HCT116 (cell line): ENCODE data around the gene DNM2. TPM values are rescaled to one million over a fixed set of nuclear protein-coding genes. Genes with fewer than 3 reads are reported as not detected.
A peak's percentile ranks its signal among the peaks of the same experiment; 100 is the strongest.
"Not testable (repeated sequence)": the region's sequence is repeated elsewhere in the genome, so short reads cannot be mapped to it uniquely, and the experiment has no call there.

Experiments used
- ATAC-seq: fragments of 200-7000 bp; cut with Tn5 transposase; 2 replicates; pipeline ENCODE4 v1.9.1; 2020; ENCODE audit warnings: mild to moderate bottlenecking, moderate library complexity
- BruUV-seq: library from RNA; stranded (reverse); fragments of 400-500 nt; replicated peaks from 2 replicates; lab custom pipeline; 2021; lab: Mats Ljungman, UMichigan
- CTCF ChIA-PET: fragments of 300-600 bp; sonication (Branson Sonifier 250); formaldehyde crosslinking; loops from one replicate; lab custom pipeline; 2021; ENCODE audit warnings: antibody characterized with exemption; lab: Charles Lee
- POLR2A ChIA-PET: fragments of 300-600, 350-600 bp; sonication (Branson Sonifier 250); formaldehyde crosslinking; loops from one replicate; lab custom pipeline; 2021; ENCODE audit warnings: antibody characterized with exemption; lab: Charles Lee
- RAD21 ChIA-PET, 2 experiments: fragments of 300-600 bp; sonication (Branson Sonifier 250); formaldehyde crosslinking; loops; one replicate each; lab custom pipeline; 2023; ENCODE audit warnings: low total read pairs in 2 of 2; ENCODE audit not compliant: uncharacterized antibody in 2 of 2, unreplicated experiment in 2 of 2, low non-redundant PET in 1 of 2; lab: Charles Lee
- DNase-seq: peaks from one replicate; pipeline ENCODE4 v3.0.0-alpha.2; 2010; ENCODE audit warnings: low read depth, low spot score
- H2AFZ ChIP-seq: fragments of 200-600 bp; shearing (Covaris generic), sonication (generic); 2 replicates; pipeline ENCODE4 v1.6.1; 2017; ENCODE audit warnings: low read depth, mixed run types, mixed read lengths, antibody characterized with exemption, low read length; ENCODE audit not compliant: poor library complexity, severe bottlenecking
- H3K27ac ChIP-seq: 2 replicates; pipeline ENCODE4 v1.5.1; 2012; ENCODE audit warnings: low read depth, low read length
- H3K27me3 ChIP-seq: fragments of 200-600 bp; sonication (generic); 2 replicates; pipeline ENCODE4 v1.6.1; 2016; ENCODE audit warnings: mixed run types, low read length, mixed read lengths; ENCODE audit not compliant: insufficient read depth
- H3K36me3 ChIP-seq, 2 experiments: fragments of 200-500 bp in 1 of 2; fragments of 200-600 bp in 1 of 2; sonication (Bioruptor generic) in 1 of 2; sonication (generic) in 1 of 2; 2 replicates each; pipeline versions ENCODE4 v1.5.1 to v1.6.1; 2014 to 2016; ENCODE audit warnings: low read length in 2 of 2, inconsistent platforms in 1 of 2, mixed read lengths in 1 of 2, mixed run types in 1 of 2; ENCODE audit not compliant: insufficient read depth in 2 of 2, control insufficient read depth in 1 of 2
- H3K4me1 ChIP-seq, 2 experiments: fragments of 200-600 bp in 1 of 2; sonication (generic) in 1 of 2; 2 replicates each; pipeline versions ENCODE4 v1.5.1 to v1.6.1; 2012 to 2017; ENCODE audit warnings: low read length in 2 of 2, inconsistent platforms in 1 of 2, mild to moderate bottlenecking in 1 of 2, mixed read lengths in 1 of 2, mixed run types in 1 of 2, moderate library complexity in 1 of 2; ENCODE audit not compliant: insufficient read depth in 2 of 2, control insufficient read depth in 1 of 2
- H3K4me2 ChIP-seq: fragments of 200-600 bp; sonication (generic); 2 replicates; pipeline ENCODE4 v1.6.1; 2017; ENCODE audit warnings: mixed run types, low read length, mixed read lengths
- H3K4me3 ChIP-seq, 2 experiments: fragments of 200-600 bp in 1 of 2; sonication (generic) in 1 of 2; replicated peaks in 1 of 2; 2 replicates each; pipeline ENCODE4 v1.5.1; 2011 to 2016; ENCODE audit warnings: low read length in 2 of 2, control low read depth in 1 of 2, low read depth in 1 of 2, mild to moderate bottlenecking in 1 of 2, mixed read lengths in 1 of 2, mixed run types in 1 of 2
- H3K79me2 ChIP-seq: fragments of 200-600 bp; sonication (generic); 2 replicates; pipeline ENCODE4 v1.6.1; 2017; ENCODE audit warnings: mild to moderate bottlenecking, mixed run types, low read length, moderate library complexity, mixed read lengths; ENCODE audit not compliant: insufficient read depth
- H3K9ac ChIP-seq: fragments of 200-600 bp; sonication (generic); 2 replicates; pipeline ENCODE4 v1.6.1; 2016; ENCODE audit warnings: low read length, mixed read lengths
- H3K9me2 ChIP-seq: fragments of 200-600 bp; sonication (generic), shearing (Covaris generic); 2 replicates; pipeline ENCODE4 v1.6.1; 2017; ENCODE audit warnings: mixed run types, mild to moderate bottlenecking, moderate library complexity; ENCODE audit not compliant: insufficient read depth
- H3K9me3 ChIP-seq, 2 experiments: fragments of 200-500 bp in 1 of 2; fragments of 200-600 bp in 1 of 2; sonication (Bioruptor generic) in 1 of 2; sonication (generic) in 1 of 2; 2 replicates each; pipeline ENCODE4 v1.6.1; 2014 to 2017; ENCODE audit warnings: low read length in 2 of 2, mixed read lengths in 2 of 2, inconsistent platforms in 1 of 2, low read depth in 1 of 2, mild to moderate bottlenecking in 1 of 2, mixed run types in 1 of 2, moderate library complexity in 1 of 2; ENCODE audit not compliant: control insufficient read depth in 1 of 2, insufficient read depth in 1 of 2
- H4K20me1 ChIP-seq: fragments of 200-600 bp; sonication (generic), shearing (Covaris generic); 2 replicates; pipeline ENCODE4 v1.6.1; 2017; ENCODE audit warnings: mixed run types, mild to moderate bottlenecking, moderate library complexity; ENCODE audit not compliant: insufficient read depth
- ATF3 ChIP-seq: IDR thresholded peaks from 2 replicates; pipeline ENCODE4 v1.6.1; 2012
- CBX3 ChIP-seq: IDR thresholded peaks from 2 replicates; pipeline ENCODE4 v1.6.1; 2012; ENCODE audit warnings: low read depth
- CEBPB ChIP-seq: IDR thresholded peaks from 2 replicates; pipeline ENCODE4 v1.6.1; 2012; ENCODE audit warnings: low read depth
- CTCF ChIP-seq, 3 experiments: fragments of 200-600 bp in 1 of 3; sonication (generic) in 1 of 3; IDR thresholded peaks in 2 of 3; conservative IDR thresholded peaks in 1 of 3; 2 replicates each; pipeline ENCODE4 v1.5.1; 2012 to 2017; ENCODE audit warnings: low read depth in 2 of 3, low read length in 2 of 3, antibody characterized with exemption in 1 of 3, borderline replicate concordance in 1 of 3, control low read depth in 1 of 3, mild to moderate bottlenecking in 1 of 3, mixed read lengths in 1 of 3, mixed run types in 1 of 3, moderate library complexity in 1 of 3; ENCODE audit not compliant: insufficient read depth in 1 of 3
- ELF1 ChIP-seq: IDR thresholded peaks from 2 replicates; pipeline ENCODE4 v1.6.1; 2012; ENCODE audit warnings: low read depth, borderline replicate concordance
- EZH2phosphoT487 ChIP-seq: fragments of 200-600 bp; IDR thresholded peaks from 2 replicates; pipeline ENCODE4 v1.6.1; 2018; ENCODE audit warnings: antibody characterized with exemption, borderline replicate concordance
- FOSL1 ChIP-seq: IDR thresholded peaks from 2 replicates; pipeline ENCODE4 v1.6.1; 2012; ENCODE audit warnings: low read depth
- POLR2A ChIP-seq: IDR thresholded peaks from 2 replicates; pipeline ENCODE4 v1.7.0; 2011; ENCODE audit warnings: borderline replicate concordance; ENCODE audit not compliant: insufficient read depth, insufficient read length; ENCODE audit errors: extremely low read depth
- SIN3A ChIP-seq: IDR thresholded peaks from 2 replicates; pipeline ENCODE4 v1.6.1; 2012; ENCODE audit warnings: low read depth
- SRF ChIP-seq: IDR thresholded peaks from 2 replicates; pipeline ENCODE4 v1.6.1; 2012; ENCODE audit warnings: low read depth
- YY1 ChIP-seq: IDR thresholded peaks from 2 replicates; pipeline ENCODE4 v1.6.1; 2011; ENCODE audit warnings: low read length, low read depth, moderate library complexity, mild to moderate bottlenecking; ENCODE audit not compliant: insufficient replicate concordance; ENCODE audit errors: extremely low read depth
- ZNF274 ChIP-seq: fragments of 200-500 bp; sonication (Bioruptor generic); IDR thresholded peaks from 2 replicates; pipeline ENCODE4 v1.6.1; 2014; ENCODE audit warnings: mild to moderate bottlenecking, low read depth, low read length, inconsistent platforms
- intact Hi-C: fragments of 100-400 bp; cut with micrococcal nuclease; formaldehyde crosslinking; loops from 2 replicates; pipeline ENCODE4 v1.10.0; 2022
- total RNA-seq: library from RNA; stranded (reverse); gene quantifications from one replicate; pipeline ENCODE4 v1.2.1, GENCODE V29; 2021; ENCODE audit not compliant: unreplicated experiment
- TF ChIP-seq, protein P1 (sequence below): IDR thresholded peaks from 2 replicates; pipeline ENCODE4 v1.6.1; 2011; ENCODE audit warnings: mild to moderate bottlenecking, low read length, moderate library complexity; ENCODE audit not compliant: insufficient replicate concordance; ENCODE audit errors: extremely low read depth

Gene DNM2
- total RNA-seq, 1 experiment from 2014 or later = 183 TPM

DNA sequence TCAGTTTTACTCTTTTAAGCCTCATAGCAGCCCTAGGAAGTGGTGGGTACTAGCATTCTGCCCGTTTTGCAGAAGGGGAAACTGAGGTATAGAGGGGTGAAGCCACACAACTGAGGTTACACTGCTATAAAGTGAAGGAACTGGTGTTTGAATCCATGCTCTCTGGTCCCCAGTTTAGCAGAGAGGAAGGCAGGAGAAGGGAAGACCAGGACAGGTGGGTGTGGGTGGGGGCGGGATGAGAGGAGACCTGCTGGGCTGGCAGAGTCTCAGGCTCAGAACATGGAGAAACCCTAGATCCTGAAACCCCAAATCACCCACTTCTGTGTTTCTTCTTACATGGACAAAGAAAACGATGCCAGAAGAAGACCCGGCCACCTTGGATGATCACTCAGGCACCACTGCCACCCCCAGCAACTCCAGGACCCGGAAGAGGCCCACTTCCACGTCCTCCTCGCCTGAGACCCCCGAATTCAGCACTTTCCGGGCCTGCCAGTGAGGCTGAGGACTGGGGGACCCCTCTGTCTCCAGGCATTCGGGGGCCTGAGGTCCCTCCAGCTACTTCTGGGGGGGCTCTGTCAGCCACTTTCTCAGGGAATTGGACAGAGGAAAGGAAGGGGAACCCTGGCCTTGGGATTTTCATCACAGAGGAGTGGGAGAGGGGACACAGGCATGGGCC is 151.1 kb downstream of the DNM2 start:
- Histone ChIP-seq H3K4me2 (no peak overlapping the region), H3K4me3 (no peak overlapping the region), H3K27ac (no peak overlapping the region; the same call in 1 of the 2 replicates), H3K27me3 (no peaks in the 10 kb centered on the region), H3K79me2 (peaks cover 23% of the 10 kb centered on the region), H3K9ac (no peak overlapping the region), H3K9me2 (no peaks in the 10 kb centered on the region), H3K36me3 (no peaks in the 10 kb centered on the region), H4K20me1 (no peaks in the 10 kb centered on the region), H3K9me3 (no peaks in the 10 kb centered on the region), H2AFZ (no peak overlapping the region), H3K4me1 (peaks cover 18 to 35% of the 10 kb centered on the region in 2 experiments)
- ChIA-PET RAD21 (interaction anchor here in 1 of 2 experiments (0.6 kb wide), 1 partner anchor 149 kb away, joined by 7 read pairs; no protein-coding TSS in a partner anchor), CTCF (interaction anchor here (1.3 to 2.5 kb wide), 3 partner anchors 11 to 33 kb away, joined by 5 to 25 read pairs (median 6); partner anchors contain the start of gene TMED1), POLR2A (no interaction called here)
- DNase-seq (no peak), ATAC-seq (no peak)
- BruUV-seq = no TSS peak
- intact Hi-C loops = no loop called here
- TF ChIP-seq YY1 (no peak), ELF1 (no peak), EZH2phosphoT487 (no peak), SRF (no peak), ATF3 (no peak), CTCF (IDR thresholded peaks at IDR 0.05 in 2 of 3, conservative IDR thresholded peaks at IDR 0.05 in 1 of 3; ENCODE audit: borderline replicate concordance in 1 of 3, insufficient read depth in 1 of 3, low read depth in 2 of 3, low read length in 2 of 3) (no peak), ZNF274 (no peak), FOSL1 (no peak), CBX3 (no peak), SIN3A (no peak), POLR2A (no peak), CEBPB (no peak)
- TF ChIP-seq, protein P1, sequence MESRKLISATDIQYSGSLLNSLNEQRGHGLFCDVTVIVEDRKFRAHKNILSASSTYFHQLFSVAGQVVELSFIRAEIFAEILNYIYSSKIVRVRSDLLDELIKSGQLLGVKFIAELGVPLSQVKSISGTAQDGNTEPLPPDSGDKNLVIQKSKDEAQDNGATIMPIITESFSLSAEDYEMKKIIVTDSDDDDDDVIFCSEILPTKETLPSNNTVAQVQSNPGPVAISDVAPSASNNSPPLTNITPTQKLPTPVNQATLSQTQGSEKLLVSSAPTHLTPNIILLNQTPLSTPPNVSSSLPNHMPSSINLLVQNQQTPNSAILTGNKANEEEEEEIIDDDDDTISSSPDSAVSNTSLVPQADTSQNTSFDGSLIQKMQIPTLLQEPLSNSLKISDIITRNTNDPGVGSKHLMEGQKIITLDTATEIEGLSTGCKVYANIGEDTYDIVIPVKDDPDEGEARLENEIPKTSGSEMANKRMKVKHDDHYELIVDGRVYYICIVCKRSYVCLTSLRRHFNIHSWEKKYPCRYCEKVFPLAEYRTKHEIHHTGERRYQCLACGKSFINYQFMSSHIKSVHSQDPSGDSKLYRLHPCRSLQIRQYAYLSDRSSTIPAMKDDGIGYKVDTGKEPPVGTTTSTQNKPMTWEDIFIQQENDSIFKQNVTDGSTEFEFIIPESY = no peak

- H3K27ac ChIP-seq, H3K36me3 ChIP-seq, POLR2A ChIA-PET, DNase-seq, H3K9me2 ChIP-seq, H4K20me1 ChIP-seq, H3K9me3 ChIP-seq, RAD21 ChIA-PET, intact Hi-C loops, H3K4me3 ChIP-seq, H3K27me3 ChIP-seq, H2AFZ ChIP-seq, BruUV-seq, ATAC-seq, H3K9ac ChIP-seq: not testable (repeated sequence)
- Histone ChIP-seq H3K79me2 (peaks cover 32% of the 10 kb centered on the region), H3K4me2 (peak overlapping the region; percentile 96; the same call in 1 of the 2 replicates), H3K4me1 (peaks cover 27 to 35% of the 10 kb centered on the region in 2 experiments)
- CTCF ChIA-PET = interaction anchor here (0.6 to 2.5 kb wide), 4 partner anchors 8 to 72 kb away, joined by 3 to 25 read pairs (median 8); no protein-coding TSS in a partner anchor
These were observed 152.0 kb downstream of the DNM2 start for GRCh38 chr19:10869872-10870311.
